DOHH2 (cell line): Measurements from ENCODE around the gene TNFRSF6B.
"Not testable (repeated sequence)": the region's sequence is repeated elsewhere in the genome, so short reads cannot be mapped to it uniquely, and the experiment has no call there.

Experiments used
- CTCF ChIP-seq: fragments of 200-600 bp; sonication (generic); IDR thresholded peaks from one replicate; pipeline ENCODE4 v1.5.1; 2014; ENCODE audit warnings: antibody characterized with exemption, mild to moderate bottlenecking, low read depth, low read length; ENCODE audit not compliant: poor library complexity, severe bottlenecking
- EZH2phosphoT487 ChIP-seq: fragments of 200-600 bp; sonication (generic); IDR thresholded peaks from 2 replicates; pipeline ENCODE4 v1.6.1; 2017; ENCODE audit warnings: borderline replicate concordance, mild to moderate bottlenecking, antibody characterized with exemption, low read length, moderate library complexity, mixed read lengths

GRCh38 chr20:63650486-63650885 lies 46.0 kb upstream of the TNFRSF6B start:
- TF ChIP-seq CTCF, EZH2phosphoT487: not testable (repeated sequence)
